HG03066 (cell line): ENCODE measurements around the gene RAB17.
"Not testable (repeated sequence)": the region's sequence is repeated elsewhere in the genome, so short reads cannot be mapped to it uniquely, and the experiment has no call there.

Source experiments
- ATAC-seq: cut with Tn5 transposase; IDR thresholded peaks from one replicate; pipeline ENCODE4 v1.9.1; 2021; ENCODE audit warnings: low read depth; ENCODE audit not compliant: unreplicated experiment

The RAB17 gene

GRCh38 chr2:237600205-237600846 is 9.8 kb upstream of the RAB17 start:
- no peak for ATAC-seq

DNA sequence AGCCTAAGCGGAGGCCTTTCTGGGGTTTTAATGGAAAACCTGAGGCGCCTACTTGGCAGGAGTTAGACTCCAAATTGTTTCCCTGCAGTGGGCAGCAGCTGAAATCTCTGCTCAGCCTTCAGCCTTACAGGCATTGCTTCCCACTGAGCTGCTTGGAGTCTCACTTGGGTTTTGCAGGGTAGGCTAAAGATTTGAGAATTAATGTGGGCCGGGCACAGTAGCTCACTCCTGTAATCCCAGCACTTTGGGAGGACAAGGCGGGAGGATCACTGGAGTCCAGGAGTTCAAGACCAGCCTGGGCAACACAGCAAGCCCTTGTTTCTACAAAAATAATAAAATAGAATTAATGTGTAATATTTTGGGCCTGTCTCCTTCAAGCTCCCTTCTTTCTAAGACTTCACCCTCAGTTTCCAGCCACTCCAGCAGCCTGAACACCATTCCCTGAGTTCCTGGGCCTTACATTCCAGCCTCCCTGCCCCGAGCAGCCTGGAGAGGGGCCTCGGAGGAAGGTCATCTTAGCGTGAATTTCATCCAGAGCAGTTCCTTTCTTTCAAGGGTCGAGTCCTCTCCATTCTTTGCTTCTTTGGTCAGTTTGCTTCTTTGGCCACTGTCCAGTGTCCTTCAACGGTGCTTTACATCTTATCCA is 9.1 kb upstream of the RAB17 start:
- ATAC-seq = no peak

- ATAC-seq = no peak
Observed at GRCh38 chr2:237598468-237599208, 8.1 kb upstream of the RAB17 start.

GRCh38 chr2:237597196-237598145 is 6.9 kb upstream of the RAB17 start:
- ATAC-seq = no peak

- ATAC-seq = no peak
Observed at GRCh38 chr2:237596520-237597195, 6.1 kb upstream of the RAB17 start.

- not testable (repeated sequence) for ATAC-seq
Observed at GRCh38 chr2:237595829-237596519, 5.4 kb upstream of the RAB17 start.

DNA sequence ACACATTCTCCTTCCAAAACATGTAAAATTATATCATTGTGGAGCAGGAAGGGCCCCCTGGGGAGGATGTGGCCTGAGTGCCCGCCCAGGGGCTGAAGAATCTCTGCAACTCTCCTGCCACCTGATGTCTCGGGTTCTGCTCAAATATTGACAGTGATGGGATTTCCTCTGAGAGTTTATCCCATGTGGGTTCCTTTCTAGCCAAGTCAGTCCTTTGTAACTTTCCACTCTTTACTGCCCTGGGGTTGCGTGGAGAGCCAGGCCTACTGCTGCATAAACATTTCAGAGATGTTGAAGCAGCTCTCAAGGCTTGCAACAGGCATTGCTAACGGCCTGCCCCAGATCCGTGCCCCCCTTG is 4.0 kb upstream of the RAB17 start:
- ATAC-seq = no peak

DNA sequence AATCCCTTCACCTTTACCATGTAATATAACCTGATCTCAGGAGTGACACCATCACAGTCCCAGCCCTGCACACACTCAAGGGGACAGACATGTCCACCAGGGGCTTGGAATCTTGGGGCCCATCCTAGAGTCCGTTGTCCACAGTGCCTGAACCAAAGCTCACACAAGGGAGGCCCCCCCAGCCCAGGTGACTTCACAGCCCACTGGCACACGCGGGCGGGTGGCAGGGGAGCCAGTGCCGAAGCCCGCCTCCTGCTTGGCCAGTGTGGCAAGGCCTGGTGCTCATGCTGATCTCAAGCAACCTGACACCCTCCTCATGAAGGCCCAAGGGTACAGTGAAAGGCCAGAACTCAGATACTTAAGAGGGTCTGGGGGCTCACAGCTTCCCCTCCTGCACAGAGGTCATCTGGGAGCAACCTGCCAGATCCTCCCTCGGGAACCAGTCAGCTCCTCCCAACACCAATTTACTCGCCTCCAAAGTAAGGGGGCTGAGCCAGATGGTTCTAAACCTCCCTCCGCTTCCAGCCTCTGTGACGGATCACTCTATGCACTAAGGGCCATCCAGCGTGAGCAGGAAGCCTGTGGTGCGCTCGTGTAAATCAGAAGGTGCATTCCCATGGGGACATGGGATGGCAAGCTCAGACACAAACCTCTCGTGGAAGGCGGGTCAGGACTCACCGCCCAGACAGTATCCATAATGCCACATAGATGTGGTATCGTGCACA is 3.2 kb upstream of the RAB17 start:
- ATAC-seq = no peak

DNA sequence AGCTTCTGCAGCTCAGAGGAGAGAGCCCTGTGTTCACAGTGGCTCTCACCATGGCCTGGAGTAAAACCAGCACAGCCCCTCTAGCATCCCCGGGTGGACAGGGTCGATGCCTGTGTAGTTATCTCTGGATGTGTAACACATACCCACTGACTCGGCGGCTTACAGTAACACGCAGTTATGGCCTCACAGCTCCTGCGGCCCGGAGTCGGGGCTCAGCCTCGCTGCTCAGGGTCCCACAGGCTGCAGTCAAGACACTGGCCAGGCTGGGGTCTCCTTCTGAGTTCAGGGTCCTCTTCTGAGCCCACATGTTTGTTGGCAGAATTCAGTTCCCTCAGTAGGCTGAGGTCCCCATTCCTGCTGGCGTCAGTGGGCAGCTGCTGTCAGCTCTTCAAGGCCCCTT is 2.5 kb upstream of the RAB17 start:
- ATAC-seq = no peak

GRCh38 chr2:237592425-237592980 is 2.0 kb upstream of the RAB17 start:
- no peak for ATAC-seq

GRCh38 chr2:237591141-237591881 is 777 bp upstream of the RAB17 start:
- no peak for ATAC-seq

GRCh38 chr2:237588044-237588696 is 2.4 kb downstream of the RAB17 start:
- no peak for ATAC-seq

- ATAC-seq = no peak
Observed at GRCh38 chr2:237585590-237586221, 4.8 kb downstream of the RAB17 start.

- no peak for ATAC-seq
Observed at GRCh38 chr2:237583385-237584295, 6.9 kb downstream of the RAB17 start.

DNA sequence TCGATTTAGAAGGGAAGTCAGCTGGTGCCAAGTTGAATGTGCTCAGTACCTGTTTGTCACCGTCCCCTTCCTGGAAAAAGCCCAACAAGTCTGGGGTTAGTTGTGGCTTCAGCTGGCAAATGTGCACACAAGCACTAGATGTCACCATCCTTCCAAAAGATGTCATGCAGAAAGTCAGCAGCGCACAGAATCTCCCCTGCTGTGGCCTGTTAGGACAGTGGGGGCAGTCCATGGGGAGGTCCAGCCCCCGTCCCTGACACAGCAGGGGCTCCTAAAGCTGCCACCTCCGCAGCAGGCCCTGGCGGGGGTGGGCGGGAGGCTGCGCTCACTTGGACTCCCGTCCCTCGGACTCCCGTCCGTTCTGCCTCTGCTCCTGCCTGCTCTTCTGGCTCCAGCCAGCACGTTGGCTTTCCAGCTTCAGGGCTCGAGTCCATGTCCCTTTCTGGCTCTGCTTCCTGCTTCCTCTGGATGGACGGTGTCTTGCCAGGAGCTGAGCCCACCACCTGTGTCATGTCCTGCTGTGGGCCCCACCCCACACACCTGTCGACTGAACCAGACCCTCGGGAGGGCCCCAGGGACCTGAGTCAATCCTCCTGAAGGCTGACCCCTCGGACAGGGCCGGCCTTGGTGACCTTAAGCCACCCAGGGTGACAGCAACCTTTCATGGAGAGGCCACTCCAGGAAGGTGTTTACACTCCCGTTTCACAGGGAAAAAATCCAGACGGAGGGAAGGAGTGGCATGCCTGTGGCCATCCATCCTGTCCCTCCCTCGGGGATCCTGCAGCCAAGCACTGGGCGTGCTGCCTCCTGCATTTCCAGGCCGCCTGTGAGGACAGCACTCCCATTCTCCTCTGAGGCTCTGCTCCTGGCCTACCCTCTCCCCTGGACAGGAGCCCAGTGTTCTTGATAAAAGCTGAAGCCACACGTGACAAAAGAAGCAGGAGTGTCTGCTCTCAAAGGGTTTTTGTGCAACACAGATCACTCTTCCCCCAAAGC is 8.5 kb downstream of the RAB17 start:
- no peak for ATAC-seq
